NCI-H2227 (cell line): Measurements from ENCODE around the gene GTF2F2.

Source experiments
- DNase-seq: peaks from one replicate; lab custom pipeline; 2025; ENCODE audit not compliant: unreplicated experiment; lab: John Stamatoyannopoulos, UW

Gene GTF2F2

GRCh38 chr13:45119991-45120864 lies at the start of gene GTF2F2:
Gene GTF2F2, plus strand, starts transcription at chr13:45120510. Its CDS starts 146 bp downstream, at chr13:45120656.
- peak; percentile 84 for DNase-seq

GRCh38 chr13:45073809-45074208 lies 46.5 kb upstream of the GTF2F2 start:
- no peak for DNase-seq

- no peak for DNase-seq
Measured at GRCh38 chr13:45074721-45075120, 45.6 kb upstream of the GTF2F2 start.

- DNase-seq = no peak
Measured at GRCh38 chr13:45078003-45078402, 42.3 kb upstream of the GTF2F2 start.

GRCh38 chr13:45082964-45083363 lies 37.3 kb upstream of the GTF2F2 start:
- no peak for DNase-seq

- DNase-seq = no peak
Measured at GRCh38 chr13:45084515-45084914, 35.8 kb upstream of the GTF2F2 start.

- no peak for DNase-seq
Measured at GRCh38 chr13:45086484-45086883, 33.8 kb upstream of the GTF2F2 start.

GRCh38 chr13:45092663-45093062 lies 27.6 kb upstream of the GTF2F2 start:
- DNase-seq = no peak

- DNase-seq = no peak
Measured at GRCh38 chr13:45100573-45101262, 19.6 kb upstream of the GTF2F2 start.

GRCh38 chr13:45101327-45102018 lies 18.8 kb upstream of the GTF2F2 start:
- no peak for DNase-seq

- DNase-seq = no peak
Measured at GRCh38 chr13:45102136-45102507, 18.2 kb upstream of the GTF2F2 start.

GRCh38 chr13:45103449-45103848 lies 16.9 kb upstream of the GTF2F2 start:
- DNase-seq = peak; percentile 41

- no peak for DNase-seq
Measured at GRCh38 chr13:45104261-45104660, 16.0 kb upstream of the GTF2F2 start.

GRCh38 chr13:45105895-45106294 lies 14.4 kb upstream of the GTF2F2 start:
- no peak for DNase-seq

- no peak for DNase-seq
Measured at GRCh38 chr13:45107539-45107938, 12.8 kb upstream of the GTF2F2 start.

- no peak for DNase-seq
Measured at GRCh38 chr13:45108716-45109101, 11.6 kb upstream of the GTF2F2 start.

GRCh38 chr13:45109102-45109720 lies 11.1 kb upstream of the GTF2F2 start:
- DNase-seq = no peak

GRCh38 chr13:45113233-45114224 lies 6.8 kb upstream of the GTF2F2 start:
- no peak for DNase-seq

- no peak for DNase-seq
Measured at GRCh38 chr13:45119469-45119990, 780 bp upstream of the GTF2F2 start.
